Peyer's patch (tissue), 4 donors: Measurements from ENCODE around the gene FMOD. TPM values are rescaled to one million over a fixed set of nuclear protein-coding genes. Genes with fewer than 3 reads are reported as not detected.

Experiments
- DNase-seq, 3 donors: peaks; one replicate each; pipeline ENCODE4 v3.0.0-alpha.2; 2017 to 2019
- H3K27ac ChIP-seq, 4 donors: fragments of 200-600 bp; sonication (generic); one replicate each; pipeline ENCODE4 v1.5.1; 2016 to 2019
- H3K27me3 ChIP-seq, 2 donors: fragments of 200-600 bp; sonication (generic); one replicate each; pipeline ENCODE4 v1.5.1; 2019
- H3K36me3 ChIP-seq, 3 donors: fragments of 200-600 bp; sonication (generic); one replicate each; pipeline ENCODE4 v1.5.1; 2016 to 2019
- H3K4me1 ChIP-seq, 4 donors: fragments of 200-600 bp; sonication (generic); one replicate each; pipeline ENCODE4 v1.5.1; 2016 to 2019
- H3K4me3 ChIP-seq, 4 donors: fragments of 200-600 bp; sonication (generic); 1 replicate in 3 of 4; 2 replicates in 1 of 4; pipeline ENCODE4 v1.5.1; 2016 to 2019; ENCODE audit warnings: mild to moderate bottlenecking in 1 of 4
- H3K9me3 ChIP-seq, 4 donors: fragments of 200-600 bp; sonication (generic); one replicate each; pipeline ENCODE4 v1.5.1; 2016 to 2019; ENCODE audit warnings: mild to moderate bottlenecking in 1 of 4
- POLR2A ChIP-seq, 2 donors: fragments of 450-650 bp; IDR thresholded peaks; one replicate each; pipeline ENCODE4 v1.5.1; 2017; ENCODE audit warnings: antibody characterized with exemption in 2 of 2, mild to moderate bottlenecking in 2 of 2, moderate library complexity in 2 of 2
- total RNA-seq, 4 donors: library from RNA; depleted of rRNA; stranded (reverse); fragments of >200 nt; gene quantifications; one replicate each; pipeline ENCODE4 v1.1.0, GENCODE V29; 2016
- TF ChIP-seq, protein P1 (sequence below), 6 experiments: fragments of 450-650 bp in 4 of 6; fragments of 200-600 bp in 2 of 6; sonication (generic) in 1 of 6; IDR thresholded peaks; one replicate each; pipeline ENCODE4 v1.5.1; 2017 to 2019; ENCODE audit warnings: antibody characterized with exemption in 6 of 6, mild to moderate bottlenecking in 3 of 6, moderate library complexity in 1 of 6

Gene FMOD
- total RNA-seq, 4 donors from 2014 or later, result 10.5 to 33.8 (median 12.2) TPM

DNA sequence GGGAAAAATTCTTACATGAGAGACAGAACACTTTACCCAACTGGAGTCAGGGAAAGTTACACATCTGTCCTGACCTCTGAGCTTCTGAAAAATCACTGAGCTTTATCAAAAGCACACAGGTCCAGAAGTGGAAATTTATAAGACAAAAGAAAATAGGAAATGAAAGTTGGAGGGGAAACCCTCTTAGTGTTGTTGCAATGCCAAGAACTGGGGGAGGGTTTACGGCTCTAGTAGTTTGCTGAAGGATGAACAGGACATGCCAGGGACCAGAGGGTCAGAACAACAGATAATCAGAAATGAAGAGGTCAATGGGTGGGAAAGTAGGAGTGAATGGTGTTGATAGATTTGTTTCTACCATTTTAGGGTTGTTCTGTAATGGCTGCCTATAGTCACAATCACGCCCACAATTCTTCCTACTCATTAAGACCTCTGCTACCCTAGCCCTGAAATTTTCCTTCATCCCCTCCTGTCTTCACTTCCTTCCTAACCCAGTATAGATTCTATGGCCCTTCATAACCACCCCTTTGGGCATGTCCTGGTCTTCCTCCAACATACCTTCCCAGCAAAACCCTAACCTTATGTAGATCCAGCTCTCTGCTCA, 30.3 kb upstream of the FMOD start:
- H3K36me3 ChIP-seq, result no peaks in the 10 kb centered on the region
- TF ChIP-seq POLR2A (IDR thresholded peaks at IDR 0.05), result no peak
- TF ChIP-seq, protein P1, sequence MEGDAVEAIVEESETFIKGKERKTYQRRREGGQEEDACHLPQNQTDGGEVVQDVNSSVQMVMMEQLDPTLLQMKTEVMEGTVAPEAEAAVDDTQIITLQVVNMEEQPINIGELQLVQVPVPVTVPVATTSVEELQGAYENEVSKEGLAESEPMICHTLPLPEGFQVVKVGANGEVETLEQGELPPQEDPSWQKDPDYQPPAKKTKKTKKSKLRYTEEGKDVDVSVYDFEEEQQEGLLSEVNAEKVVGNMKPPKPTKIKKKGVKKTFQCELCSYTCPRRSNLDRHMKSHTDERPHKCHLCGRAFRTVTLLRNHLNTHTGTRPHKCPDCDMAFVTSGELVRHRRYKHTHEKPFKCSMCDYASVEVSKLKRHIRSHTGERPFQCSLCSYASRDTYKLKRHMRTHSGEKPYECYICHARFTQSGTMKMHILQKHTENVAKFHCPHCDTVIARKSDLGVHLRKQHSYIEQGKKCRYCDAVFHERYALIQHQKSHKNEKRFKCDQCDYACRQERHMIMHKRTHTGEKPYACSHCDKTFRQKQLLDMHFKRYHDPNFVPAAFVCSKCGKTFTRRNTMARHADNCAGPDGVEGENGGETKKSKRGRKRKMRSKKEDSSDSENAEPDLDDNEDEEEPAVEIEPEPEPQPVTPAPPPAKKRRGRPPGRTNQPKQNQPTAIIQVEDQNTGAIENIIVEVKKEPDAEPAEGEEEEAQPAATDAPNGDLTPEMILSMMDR (IDR thresholded peaks at IDR 0.05), result no peak
- peak in 1 of 3 donors; percentile 39 for DNase-seq
- H3K4me3 ChIP-seq, result no peak overlapping the region
- no peaks in the 10 kb centered on the region for H3K9me3 ChIP-seq
- peak overlapping the region in 2 of 4 donors; percentile 61 to 64 for H3K27ac ChIP-seq
- no peaks in the 10 kb centered on the region for H3K27me3 ChIP-seq
- no peaks in the 10 kb centered on the region for H3K4me1 ChIP-seq

DNA sequence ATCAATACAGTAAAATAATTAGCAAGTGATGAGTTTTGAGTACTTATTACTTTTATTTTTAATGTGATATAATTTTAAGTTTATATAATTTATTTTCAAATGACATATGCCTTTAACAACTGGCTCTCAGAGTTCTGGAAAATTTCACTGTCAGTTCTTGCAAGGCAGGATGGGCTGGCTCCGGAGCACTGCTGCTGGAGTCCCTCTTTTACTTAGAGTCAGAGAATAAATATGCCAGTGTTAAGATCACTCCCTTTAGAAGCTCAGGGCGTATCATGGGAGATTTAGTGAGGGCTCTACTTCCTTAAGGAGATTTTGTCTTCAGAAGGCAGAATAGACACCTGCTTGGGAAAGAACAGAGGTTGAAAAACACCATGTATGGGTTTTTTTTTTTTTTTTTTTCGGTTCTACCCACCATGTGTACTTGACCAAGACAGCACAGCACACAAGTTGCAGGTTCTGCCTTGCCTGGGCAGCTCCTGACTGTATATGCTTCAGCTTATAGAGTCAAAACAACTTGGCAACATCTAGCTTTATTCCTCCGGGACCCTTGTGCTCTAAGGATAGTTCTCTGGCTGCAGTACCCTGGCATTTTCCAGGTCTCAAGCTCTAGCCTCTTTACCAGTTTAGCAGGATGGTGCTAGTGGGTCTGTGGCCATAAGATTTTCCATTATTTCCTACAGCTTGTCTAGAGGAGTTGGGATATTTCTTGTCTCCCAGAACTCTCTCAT, 29.7 kb upstream of the FMOD start:
- DNase-seq, result no peak
- Histone ChIP-seq H3K27me3 (no peaks in the 10 kb centered on the region), H3K9me3 (no peaks in the 10 kb centered on the region), H3K4me1 (no peaks in the 10 kb centered on the region), H3K27ac (peak overlapping the region in 2 of 4 donors; percentile 61 to 64), H3K4me3 (no peak overlapping the region), H3K36me3 (no peaks in the 10 kb centered on the region)
- TF ChIP-seq, protein P1 (IDR thresholded peaks at IDR 0.05), result no peak
- TF ChIP-seq POLR2A (IDR thresholded peaks at IDR 0.05), result no peak

DNA sequence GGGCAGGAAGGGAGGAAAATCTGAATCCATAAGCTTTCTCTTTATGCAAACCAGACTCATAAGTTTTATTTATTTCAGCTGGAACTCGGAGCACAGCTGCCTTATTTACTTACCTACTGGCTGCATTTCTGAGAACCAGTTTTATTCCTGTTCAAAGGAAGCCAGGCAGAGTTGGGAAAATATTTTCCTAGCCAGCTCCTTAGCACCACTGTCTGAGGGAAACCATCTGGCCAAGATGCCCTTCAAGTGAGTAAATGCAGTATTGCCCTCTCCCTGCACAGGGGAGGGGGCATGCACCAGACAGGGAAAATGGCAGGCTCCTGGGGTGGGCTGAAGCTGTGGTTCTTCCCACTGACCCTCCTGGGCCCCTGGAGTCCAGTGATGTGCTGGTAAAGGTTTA, 28.9 kb upstream of the FMOD start:
- no peaks in the 10 kb centered on the region for H3K36me3 ChIP-seq
- H3K27ac ChIP-seq, result peak overlapping the region in 2 of 4 donors; percentile 4 to 64
- DNase-seq, result no peak
- no peaks in the 10 kb centered on the region for H3K9me3 ChIP-seq
- no peaks in the 10 kb centered on the region for H3K4me1 ChIP-seq
- TF ChIP-seq POLR2A (IDR thresholded peaks at IDR 0.05), result no peak
- TF ChIP-seq, protein P1 (IDR thresholded peaks at IDR 0.05), result no peak
- no peak overlapping the region for H3K4me3 ChIP-seq
- no peaks in the 10 kb centered on the region for H3K27me3 ChIP-seq

DNA sequence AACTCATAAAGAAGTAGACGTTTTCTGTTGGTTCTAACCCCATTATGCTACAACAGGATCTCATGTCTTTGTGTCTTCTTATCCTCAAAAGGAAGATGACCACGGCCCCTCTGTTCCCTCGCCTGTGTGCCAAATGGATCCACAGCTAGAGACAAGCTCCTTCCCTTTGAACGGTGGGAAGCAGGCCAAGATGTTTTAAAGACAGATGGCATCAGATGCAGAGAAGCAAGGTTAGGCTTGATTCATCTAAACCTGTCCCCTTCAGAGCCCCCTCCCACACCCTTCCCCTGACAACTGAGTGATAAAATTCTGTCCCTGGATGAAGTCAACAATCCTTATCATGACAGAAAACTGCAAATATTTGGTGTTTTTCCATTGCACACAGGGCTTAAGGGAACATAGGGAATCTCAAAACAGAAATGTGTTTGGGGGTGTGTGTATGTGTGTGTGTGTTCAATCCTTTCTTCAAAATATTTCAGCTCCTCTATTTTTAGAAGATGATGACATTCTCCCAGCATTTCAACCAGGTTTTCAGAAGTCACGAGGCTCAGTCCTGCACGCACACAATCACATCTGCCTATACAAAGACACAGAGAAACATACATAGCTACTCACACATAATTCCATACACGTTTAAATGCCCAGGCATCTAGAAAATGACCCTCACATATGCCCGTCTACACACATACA, 27.8 kb upstream of the FMOD start:
- TF ChIP-seq, protein P1 (IDR thresholded peaks at IDR 0.05), result no peak
- TF ChIP-seq POLR2A (IDR thresholded peaks at IDR 0.05), result no peak
- peak overlapping the region in 1 of 4 donors; percentile 64 for H3K27ac ChIP-seq
- no peak for DNase-seq

DNA sequence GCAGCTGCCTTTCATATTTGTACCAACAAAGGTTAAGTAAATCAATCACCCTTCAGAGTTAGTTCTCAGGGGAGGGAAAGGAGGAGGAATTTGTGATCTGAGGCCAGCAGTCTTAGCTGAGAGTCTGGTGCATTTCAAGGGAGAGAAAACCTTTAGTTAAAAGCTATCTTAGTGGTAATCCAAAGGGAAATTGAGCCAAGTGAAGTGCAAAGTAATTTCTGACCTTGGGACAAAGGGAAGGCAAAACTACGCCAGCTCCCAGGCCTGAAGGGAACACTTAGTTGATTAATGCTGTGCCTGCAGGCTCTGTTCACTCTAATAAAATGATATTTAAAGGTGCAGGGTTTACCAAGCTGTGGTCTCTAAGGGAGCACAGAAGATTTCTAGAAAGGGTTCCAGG, 23.1 kb upstream of the FMOD start:
- TF ChIP-seq, protein P1 (IDR thresholded peaks at IDR 0.05), result no peak
- TF ChIP-seq POLR2A (IDR thresholded peaks at IDR 0.05), result no peak

More for the DNA sequence above, 27.8 kb upstream of the FMOD start:
- Histone ChIP-seq H3K4me1 (no peaks in the 10 kb centered on the region), H3K9me3 (no peaks in the 10 kb centered on the region), H3K27me3 (no peaks in the 10 kb centered on the region), H3K36me3 (no peaks in the 10 kb centered on the region), H3K4me3 (no peak overlapping the region)

More for the DNA sequence above, 23.1 kb upstream of the FMOD start:
- H3K4me3 ChIP-seq, result no peak overlapping the region
- H3K27me3 ChIP-seq, result no peaks in the 10 kb centered on the region
- H3K9me3 ChIP-seq, result no peaks in the 10 kb centered on the region
- H3K27ac ChIP-seq, result no peak overlapping the region
- H3K36me3 ChIP-seq, result no peaks in the 10 kb centered on the region
- H3K4me1 ChIP-seq, result no peaks in the 10 kb centered on the region
- DNase-seq, result no peak
